ENCODE results near the gene AKIRIN1.
A peak's percentile ranks its signal among the peaks of the same experiment; 100 is the strongest.
"Not testable (repeated sequence)": the region's sequence is repeated elsewhere in the genome, so short reads cannot be mapped to it uniquely, and the experiment has no call there.

AKIRIN1 gene

DNA sequence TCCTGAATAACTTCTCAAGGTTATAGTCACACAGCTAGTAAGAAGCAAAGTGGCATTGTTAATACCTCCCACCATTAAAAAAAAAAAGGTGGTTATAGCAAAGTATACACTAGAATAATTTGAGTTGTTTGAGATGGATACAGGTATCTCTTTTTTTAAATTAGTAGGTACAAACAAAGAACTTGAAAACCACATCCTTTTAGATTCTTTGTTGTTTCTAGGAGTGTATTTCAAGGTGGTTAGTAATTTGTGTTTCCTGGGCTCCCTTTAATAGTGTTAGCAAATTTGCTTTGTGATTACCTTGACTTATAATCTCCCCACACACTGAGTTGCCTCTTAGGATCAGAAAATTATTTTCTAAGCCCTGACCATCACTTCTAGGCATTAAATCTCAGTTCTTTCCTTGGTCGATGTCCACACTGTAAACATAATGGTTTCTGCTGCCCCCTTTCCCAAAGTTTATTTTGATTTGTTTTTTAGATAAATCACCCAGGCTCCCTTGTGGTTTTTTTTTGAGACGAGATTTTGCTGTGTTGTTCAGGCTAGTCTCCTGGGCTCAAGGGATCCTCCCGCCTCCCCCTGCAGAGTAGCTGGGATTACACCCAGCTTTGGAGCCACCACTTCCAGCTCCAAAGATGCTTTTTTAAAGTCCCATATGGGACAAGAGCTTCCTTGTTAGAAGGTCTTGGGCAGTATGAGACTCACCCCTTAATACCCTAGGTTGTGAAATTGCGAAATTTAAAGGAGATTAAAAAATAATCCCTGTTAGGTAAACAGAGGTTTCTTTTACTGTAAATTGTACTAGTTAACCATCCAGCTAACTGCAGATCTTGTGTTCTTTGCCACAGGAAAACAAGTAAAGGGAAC is 6.2 kb downstream of the AKIRIN1 start:
- no peak for DNase-seq (ENCODE audit: low spot score)

DNA sequence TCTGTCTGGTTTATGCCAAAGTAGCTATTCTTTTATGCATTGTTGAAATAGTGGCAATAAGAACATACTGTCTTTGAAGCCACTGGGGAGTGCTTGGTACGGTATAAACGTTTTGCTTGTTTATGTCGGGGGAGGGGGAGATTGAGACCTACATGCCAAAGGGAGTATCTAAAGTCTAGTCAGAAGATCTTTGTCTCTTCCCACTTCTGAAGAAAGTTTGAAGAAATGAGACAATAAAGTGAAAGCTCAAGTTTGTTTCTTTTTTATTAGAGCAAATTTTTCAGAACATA is 6.8 kb downstream of the AKIRIN1 start:
- DNase-seq (ENCODE audit: low spot score): no peak

DNA sequence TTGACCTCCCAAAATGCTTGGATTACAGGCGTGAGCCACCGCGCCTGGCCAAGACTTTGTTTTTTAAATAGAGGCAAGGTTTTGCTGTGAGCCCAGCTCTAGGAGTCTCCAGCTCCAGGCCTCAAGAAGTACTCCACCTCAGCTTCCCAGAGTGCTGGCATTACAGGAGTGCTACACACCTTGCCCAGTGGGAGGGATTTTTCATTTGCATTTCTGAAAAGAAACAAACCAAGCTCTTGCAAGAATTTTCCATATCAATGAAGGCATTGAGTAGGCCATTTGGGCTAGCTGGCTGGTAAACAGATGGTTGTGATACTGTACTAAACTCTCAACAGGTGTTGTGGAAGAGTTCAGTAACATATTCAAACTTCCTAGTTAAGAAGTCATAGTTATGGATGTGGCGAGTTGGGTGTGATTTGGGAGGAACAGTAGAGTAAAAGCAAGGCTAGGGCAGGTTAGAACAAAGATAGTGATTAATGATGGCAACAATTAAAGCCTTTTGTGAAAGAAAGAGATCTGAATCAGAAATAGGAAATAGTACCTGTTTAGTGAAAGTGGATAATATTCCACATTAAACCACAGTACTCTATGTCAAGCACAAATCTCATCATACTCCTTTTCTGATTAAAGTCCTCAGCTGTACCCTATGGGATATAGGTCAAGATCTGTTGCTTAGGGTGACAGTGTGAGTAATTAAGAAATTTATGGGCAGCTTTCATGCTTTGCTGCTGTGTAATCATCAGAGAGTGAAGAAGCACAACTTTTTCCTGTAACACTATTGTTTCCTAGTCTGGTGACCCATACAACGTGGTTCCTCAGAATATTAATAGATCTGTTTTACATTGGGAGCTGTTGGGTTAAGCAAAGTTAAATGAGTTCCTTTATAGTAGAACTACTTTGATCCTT is 10.7 kb downstream of the AKIRIN1 start:
- no peak for DNase-seq (ENCODE audit: low spot score)

DNA sequence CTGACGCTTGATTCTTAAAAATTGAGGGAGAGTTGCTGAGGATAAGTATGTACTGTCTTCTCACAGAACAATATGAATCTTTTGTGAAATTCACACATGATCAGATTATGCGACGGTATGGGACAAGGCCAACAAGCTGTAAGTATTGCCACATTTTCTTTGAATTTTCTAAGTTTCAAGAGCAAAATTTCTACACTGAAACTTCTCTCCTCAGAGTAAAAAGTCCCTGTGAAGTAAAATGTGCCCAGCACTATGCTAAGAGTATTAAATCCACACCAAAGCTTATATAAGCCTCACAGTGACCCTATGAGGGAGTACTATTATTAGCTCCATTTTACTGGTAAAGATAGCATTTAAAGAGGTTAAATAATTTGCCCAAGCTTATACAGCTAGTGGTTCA is 12.2 kb downstream of the AKIRIN1 start:
- no peak for DNase-seq (ENCODE audit: low spot score)

DNA sequence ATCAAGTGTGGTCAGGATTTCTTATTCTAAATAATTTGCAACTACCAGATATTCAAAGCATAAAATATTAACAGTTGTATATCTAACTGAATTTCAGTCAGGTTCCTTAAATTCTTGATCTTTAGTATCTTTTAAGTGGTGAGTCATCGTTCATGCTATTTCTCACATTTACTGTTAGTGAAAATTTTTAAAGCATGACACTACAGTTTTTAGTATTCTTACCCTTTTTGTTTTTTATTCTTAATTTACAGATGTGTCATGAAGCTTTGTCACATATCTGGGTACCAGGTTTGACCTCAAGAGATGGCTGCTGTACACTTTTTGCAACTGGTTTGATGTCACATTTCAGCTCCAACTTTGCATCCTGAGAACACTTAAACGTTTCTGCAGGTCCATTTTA is 12.7 kb downstream of the AKIRIN1 start:
- no peak for DNase-seq (ENCODE audit: low spot score)

DNA sequence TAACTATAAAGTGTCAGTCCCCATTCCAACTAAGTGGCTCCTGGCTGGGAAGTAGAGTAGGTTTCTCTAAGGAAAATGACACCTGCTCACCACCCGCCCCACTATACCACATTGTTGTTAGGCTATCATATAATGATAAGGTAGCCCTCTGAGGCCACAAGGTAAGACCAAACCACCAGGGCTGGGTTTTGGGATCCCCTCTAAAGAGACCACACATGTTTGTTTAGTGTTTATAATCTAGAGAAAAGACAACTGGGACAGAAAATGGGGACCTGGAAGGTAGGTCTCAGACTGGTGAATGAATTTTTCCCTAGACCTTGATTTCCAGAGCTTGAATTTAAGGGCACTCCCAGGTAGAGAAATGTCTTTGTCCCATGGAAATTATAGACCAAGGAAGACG is 15.2 kb downstream of the AKIRIN1 start:
- DNase-seq (ENCODE audit: low spot score): no peak

DNA sequence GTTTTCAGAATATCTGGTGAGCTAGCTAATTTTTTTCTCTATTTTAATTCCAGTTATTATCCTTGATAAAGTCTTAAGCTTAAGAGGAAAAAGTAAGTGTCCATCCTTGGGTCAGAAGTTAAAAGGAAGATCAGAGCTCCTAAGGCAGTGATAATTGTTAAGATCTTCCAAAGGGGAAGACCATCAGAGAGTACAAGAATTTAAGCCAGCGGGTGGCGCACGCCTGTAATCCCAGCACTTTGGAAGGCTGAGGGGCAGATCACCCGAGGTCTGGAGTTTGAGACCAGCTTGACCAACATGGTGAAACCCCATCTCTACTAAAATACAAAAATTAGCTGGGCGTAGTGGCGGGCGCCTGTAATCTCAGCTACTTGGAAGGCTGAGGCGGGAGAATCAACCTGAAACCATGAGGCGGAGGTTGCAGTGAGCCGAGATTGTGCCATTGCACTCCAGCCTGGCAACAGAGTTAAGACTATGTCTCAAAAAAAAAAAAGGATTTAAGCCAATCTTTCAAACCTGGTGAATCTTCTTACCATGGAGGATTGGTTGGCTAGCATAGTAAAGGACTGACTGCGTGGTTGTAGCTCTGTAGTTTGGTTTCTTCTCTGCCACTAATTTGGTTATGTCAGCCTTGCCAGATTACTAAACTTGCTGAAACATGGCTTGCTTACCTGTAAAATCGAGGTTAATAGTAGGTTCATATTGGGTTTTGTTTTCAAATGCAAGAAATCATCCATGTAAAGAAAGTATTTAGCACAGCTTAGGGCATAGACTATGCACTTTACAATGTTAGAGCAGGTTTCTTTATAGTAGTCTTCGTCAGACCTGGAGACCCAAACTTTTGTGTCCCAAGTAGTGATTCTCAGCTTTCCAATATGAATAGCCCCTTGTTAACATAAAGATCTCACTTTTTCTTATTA is 15.9 kb downstream of the AKIRIN1 start:
- no peak for DNase-seq (ENCODE audit: low spot score)

DNA sequence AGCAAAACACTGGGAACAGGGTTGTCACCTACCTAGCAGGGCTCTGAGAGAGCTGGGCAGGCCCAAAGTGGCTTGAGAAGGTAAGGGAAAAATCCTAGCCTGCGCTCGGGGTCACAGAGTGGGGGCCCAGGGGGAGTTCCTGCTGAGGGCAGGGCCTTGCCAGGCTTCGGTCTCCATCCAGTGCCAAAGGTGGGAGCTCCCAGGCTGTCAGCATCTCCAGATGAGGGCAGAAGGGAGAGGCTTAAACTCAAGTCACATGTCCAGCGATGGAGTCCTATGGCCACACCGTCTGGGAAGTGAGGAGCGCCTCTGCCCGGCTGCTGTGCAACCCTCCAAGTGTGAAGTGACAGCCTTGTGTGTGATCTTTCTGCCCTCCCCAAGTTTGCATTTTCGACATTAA is 23.9 kb downstream of the AKIRIN1 start:
- not testable (repeated sequence) for DNase-seq (ENCODE audit: low spot score)

DNA sequence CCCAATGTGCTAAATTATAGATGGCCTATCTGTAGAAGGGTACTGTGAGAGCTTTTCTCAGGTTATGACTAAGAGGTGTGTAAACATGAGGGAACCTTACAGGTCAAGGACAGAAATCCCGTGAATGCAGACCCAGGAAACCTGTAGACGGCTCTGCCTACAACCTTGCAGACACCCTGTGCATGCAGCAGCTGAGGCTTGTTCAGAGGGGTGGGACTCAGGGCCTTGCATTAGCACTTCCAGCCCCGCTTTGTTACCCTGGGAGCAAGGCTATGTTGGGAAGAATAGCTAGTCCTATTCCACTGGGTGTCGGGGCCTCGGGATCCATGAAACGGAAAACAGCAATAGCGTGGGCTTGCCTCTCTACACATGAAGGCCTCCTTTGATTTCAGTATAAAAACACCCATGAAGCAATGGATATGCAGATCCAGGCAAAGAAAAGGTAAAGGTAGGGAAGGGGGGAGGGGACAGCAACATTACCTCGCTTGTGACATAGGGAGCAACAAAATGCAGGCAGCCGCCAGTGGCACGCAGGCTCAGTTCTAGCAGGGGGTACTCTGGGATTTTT is 25.6 kb downstream of the AKIRIN1 start:
- no peak for DNase-seq (ENCODE audit: low spot score)

DNA sequence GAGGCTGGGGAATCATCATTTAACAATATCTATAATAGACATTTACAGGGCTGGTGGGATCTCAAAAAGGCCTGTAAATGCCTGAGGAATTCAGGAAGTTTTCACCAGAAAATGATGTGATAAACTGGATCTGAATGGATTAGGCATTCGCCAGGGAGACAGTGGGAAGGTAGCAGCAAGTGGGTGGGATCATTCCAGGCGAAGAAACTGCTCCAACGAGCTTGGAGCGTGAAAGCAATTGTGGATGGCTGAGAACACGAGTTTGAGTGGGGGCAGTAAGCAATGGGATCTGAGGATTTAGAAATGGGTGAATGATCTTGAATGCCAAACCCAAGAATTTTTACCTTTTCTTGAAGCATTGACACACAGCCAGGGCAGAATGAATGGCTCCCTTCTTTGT is 26.2 kb downstream of the AKIRIN1 start:
- no peak for DNase-seq (ENCODE audit: low spot score)

DNA sequence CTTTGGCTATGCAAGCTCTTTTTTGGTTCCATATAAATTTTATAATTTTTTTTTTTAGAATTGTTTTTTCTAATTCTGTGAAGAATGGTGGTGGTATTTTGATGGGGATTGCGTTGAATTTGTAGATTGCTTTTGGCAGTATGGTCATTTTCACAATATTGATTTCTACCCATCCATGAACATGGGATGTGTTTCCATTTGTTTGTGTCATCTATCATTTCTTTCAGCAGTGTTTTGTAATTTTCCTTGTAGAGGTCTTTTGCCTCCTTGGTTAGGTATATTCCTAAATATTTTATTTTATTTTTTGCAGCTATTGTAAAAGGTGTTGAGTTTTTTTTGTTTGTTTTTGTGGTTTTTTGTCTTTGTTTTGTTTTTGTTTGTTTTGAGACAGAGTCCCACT is 29.4 kb downstream of the AKIRIN1 start:
- DNase-seq (ENCODE audit: low spot score): not testable (repeated sequence)

DNA sequence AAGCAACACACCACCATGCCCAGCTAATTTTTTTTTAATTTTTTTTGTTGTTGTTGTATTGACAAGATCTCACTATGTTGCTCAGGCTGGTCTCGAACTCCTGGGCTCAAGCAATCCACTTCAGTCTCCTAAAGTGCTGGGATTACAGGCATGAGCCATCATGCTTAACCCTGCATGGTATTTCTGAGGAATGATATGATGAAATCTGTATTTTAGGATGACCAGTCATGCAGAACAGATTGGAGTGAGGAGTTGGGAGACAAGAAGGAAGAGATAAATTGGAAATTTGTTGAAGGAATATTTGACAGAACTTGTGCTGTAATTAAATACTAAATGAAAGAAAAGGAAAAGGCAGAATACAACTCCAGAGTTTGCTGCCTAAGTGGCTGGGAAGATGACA is 30.4 kb downstream of the AKIRIN1 start:
- DNase-seq (ENCODE audit: low spot score): no peak

DNA sequence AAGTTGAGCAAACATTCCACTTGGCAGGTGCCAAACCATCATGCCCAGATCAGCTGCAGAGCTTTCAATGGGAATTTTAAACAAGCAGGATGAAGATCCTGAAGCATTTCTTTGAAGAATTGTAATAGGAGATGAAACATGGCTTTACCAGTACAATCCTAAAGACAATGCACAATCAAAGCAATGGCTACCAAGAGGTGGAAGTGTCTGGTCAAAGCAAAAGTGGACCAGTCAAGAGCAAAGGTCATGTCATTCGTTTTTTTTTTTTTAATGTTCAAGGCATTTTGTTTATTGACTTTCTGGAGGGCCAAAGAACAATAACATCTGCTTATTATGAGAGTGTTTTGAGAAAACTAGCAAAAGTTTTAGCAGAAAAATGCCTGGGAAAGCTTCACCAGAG is 32.1 kb downstream of the AKIRIN1 start:
- no peak for DNase-seq (ENCODE audit: low spot score)

DNA sequence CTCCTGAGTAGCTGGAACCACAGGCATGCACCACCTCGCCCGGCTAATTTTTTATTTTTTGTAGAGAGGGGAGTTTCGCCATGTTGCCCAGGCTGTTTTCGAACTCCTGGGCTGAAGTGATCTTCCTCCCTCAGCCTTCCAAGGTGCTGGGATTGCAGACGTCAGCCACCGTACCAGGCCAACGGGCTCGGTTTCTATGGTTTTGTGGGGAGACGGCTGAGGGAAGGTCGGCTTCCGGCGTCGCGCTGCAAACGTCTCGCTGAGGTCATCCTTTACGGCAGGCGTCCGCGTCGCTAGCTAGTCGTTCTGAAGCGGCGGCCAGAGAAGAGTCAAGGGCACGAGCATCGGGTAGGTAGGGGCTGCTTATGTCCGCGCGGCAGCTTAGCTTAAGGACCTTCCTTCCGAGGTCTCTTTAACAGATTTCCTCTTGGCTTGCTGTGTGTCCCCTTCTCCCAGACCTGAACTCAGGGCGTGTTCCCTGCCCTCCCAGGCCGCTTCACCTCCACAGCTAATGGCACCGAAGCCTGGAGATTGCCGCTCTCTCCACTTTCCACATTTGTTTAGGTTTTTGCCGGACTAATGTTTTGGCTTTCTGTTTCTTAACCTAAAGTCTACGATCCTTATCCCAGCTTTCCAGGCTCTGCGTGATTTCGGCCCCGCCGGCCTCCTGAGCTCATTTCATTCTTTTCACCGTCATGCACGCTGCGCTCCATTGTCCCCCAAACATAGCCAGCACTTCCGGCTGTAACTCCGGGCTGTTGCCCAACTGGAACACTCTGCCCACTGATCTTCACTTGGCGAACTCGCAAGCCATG is 35.2 kb downstream of the AKIRIN1 start, which contains the start of gene NDUFS5:
NDUFS5 (plus strand) TSS at position 300 of the 815 bp plus-strand sequence. CDS start 2,375 bp downstream, outside the sequence.
- peak; percentile 93 for DNase-seq (ENCODE audit: low spot score)

DNA sequence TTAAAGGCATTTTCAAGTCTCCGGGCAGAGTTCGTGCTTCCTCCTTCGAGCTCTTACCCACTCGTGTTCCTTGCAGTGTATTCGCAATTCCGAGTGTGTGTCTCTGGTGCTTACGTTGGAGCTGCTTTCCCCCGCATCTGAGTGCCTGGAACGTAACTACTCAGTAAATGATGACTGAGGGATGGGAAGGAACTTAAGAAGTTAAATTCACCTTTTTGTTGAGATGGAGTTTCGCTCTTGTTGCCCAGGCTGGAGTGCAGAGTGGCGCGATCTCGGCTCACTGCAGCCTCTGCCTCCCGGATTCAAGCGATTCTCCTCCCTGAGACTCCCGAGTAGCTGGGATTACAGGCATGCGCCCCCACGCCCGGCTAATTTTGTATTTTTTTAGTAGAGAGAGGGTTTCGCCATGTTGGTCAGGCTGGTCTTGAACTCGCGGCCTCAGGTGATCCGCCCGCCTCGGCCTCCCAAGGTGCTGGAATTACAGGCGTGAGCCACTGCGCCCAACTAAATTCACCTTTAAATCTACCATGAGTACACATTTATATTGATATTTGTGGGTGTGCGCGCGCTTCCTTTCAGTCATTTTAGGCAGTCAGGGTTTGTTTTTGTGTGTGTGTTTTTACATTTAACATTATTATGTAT is 35.9 kb downstream of the AKIRIN1 start:
- no peak for DNase-seq (ENCODE audit: low spot score)

DNA sequence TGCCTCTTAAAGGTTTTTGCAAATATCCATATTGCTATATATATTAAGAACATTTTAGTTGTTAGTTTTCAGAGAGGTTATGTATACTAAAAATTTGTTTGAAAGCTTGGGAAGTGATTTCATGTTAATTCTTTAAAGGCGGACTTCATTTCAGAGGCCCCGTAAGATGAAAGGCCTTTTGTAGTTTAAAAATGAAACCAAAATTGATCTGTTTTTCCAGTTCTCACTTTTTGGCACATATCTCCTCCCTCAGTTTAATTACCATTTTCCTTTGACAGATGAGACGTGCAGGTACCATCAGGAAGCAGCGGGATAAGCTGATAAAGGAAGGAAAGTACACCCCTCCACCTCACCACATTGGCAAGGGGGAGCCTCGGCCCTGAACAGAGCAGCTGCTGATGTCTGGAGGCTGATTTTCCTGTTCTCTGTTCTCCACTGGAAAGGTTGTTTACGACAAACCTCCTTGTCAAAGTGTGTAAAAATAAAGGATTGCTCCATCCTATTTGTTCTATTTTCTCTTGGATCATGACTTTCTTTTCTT is 43.1 kb downstream of the AKIRIN1 start:
- DNase-seq (ENCODE audit: low spot score): no peak

DNA sequence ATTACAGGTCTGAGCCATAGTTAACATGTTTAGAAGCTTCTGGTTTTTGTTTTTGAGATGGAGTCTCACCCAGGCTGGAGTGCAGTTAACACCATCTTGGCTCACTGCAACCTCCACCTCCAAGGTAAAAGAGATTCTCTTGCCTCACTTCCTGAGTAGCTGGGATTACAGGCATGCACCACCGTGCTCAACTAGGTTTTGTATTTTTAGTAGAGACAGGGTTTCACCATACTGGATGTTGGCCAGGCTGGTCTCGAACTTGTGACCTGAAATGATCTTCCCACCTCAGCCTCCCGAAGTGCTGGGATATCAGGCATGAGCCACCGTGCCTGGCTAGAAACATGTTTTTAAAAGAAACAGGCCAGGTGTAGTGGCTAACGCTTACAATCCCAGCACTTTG is 45.6 kb downstream of the AKIRIN1 start:
- DNase-seq (ENCODE audit: low spot score): no peak

DNA sequence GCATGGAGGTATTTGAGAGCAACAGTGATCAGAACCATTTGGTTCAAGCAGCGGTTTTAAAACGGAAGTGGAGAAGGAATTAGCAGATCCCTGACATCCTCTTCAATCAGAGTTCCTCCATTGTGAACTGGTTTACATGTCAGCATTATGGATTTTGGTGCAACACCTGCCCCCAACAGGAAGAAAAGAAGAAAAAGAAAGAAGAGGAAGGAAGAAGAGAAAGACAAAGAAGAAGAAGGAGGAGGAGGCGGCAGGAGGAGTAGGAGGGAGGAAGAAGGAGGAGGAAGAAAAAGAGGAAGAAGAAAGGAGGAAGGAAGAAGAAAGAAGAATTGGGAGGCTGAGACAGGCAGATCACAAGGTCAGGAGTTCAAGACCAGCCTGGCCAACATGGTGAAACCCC is 52.4 kb downstream of the AKIRIN1 start:
- DNase-seq (ENCODE audit: low spot score): no peak

DNA sequence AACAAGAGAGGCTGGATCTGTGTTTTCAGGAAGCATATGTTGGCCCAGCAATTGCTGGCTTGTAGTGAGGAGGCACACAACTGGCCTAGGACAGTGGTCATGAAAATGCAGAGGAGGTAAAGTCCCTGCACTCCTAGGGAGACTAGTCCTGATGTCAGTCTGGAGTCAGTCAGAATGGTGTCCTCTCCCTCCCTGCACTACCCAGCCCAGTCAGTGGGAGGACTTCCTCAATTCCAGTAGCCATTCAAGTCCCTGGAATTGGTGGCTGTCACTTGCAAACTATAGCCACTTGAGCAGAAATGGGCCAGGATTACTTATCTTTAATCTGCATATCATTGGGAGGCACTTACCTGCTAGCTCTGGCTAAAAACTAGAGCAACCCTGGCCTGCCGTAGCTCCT is 53.7 kb downstream of the AKIRIN1 start:
- no peak for DNase-seq (ENCODE audit: low spot score)

DNA sequence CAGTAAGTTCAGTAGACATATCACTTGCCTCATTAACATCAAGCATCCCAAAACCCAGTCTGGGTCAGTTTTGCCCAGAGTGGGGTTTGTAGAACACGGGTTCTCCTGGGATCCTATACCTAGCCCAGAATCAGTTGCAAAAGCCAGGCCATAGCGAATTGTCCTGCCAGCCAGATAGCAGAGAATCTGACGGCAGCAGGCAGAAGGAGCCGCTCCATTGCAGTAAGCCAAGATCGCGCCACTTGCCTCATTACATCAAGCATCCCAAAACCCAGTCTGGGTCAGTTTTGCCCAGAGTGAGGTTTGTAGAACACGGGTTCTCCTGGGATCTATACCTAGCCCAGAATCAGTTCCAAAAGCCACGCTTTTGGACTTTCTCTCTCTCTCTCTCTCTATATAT is 54.2 kb downstream of the AKIRIN1 start:
- no peak for DNase-seq (ENCODE audit: low spot score)
